ENCODE measurements around the gene MROH7. TPM values are rescaled to one million over a fixed set of nuclear protein-coding genes. Genes with fewer than 3 reads are reported as not detected.

Gene MROH7
- polyA plus RNA-seq, 3 donors, result 1.1 TPM; not detected in 2

- no peak for TF ChIP-seq CTCF (IDR thresholded peaks at IDR 0.05)
- H3K27ac Mint-ChIP-seq, result peak overlapping the region in 4 of 7 donors; percentile 23 to 89 (median 58)
- peak overlapping the region; percentile 1 for H3K9ac ChIP-seq (ENCODE audit: insufficient read depth, low read length, poor library complexity, severe bottlenecking)
- H3K9me3 ChIP-seq (replicated peaks in 1 of 2; ENCODE audit: control insufficient read depth in 1 of 2, insufficient read depth in 1 of 2, low read length in 2 of 2), result no peaks in the 10 kb centered on the region
- H3K4me3 Mint-ChIP-seq, result peak overlapping the region in 1 of 2 donors; percentile 62
- H3K4me1 ChIP-seq (ENCODE audit: control insufficient read depth in 1 of 2, insufficient read depth in 2 of 2, low read length in 2 of 2), result peaks cover 19 to 20% of the 10 kb centered on the region in 2 donors
- DNase-seq, result peak; percentile 17 to 39 (median 24)
- H3K36me3 Mint-ChIP-seq, result no peaks in the 10 kb centered on the region
- H2AFZ ChIP-seq (ENCODE audit: insufficient read depth, low read depth, low read length, poor library complexity, severe bottlenecking), result peak overlapping the region; percentile 56
- H3K4me3 ChIP-seq (replicated peaks in 1 of 3; ENCODE audit: low read depth in 2 of 3, low read length in 3 of 3), result peak overlapping the region in 1 of 3 experiments; percentile 52
- H3K27ac ChIP-seq (ENCODE audit: low read depth in 1 of 2, low read length in 2 of 2), result peak overlapping the region; percentile 1 to 57
- H4K20me1 ChIP-seq (ENCODE audit: insufficient read depth, low read length), result no peaks in the 10 kb centered on the region
- intact Hi-C loops (cut with micrococcal nuclease), result no loop called here
- peak overlapping the region; percentile 45 for H3K4me2 ChIP-seq (replicated peaks; ENCODE audit: extremely low read depth, low read length, poor library complexity, severe bottlenecking)
- peaks cover 25% of the 10 kb centered on the region for H3K4me1 Mint-ChIP-seq
- H3K79me2 ChIP-seq (ENCODE audit: insufficient read depth, low read length), result no peaks in the 10 kb centered on the region
- no peaks in the 10 kb centered on the region for H3K27me3 ChIP-seq (ENCODE audit: control insufficient read depth in 2 of 2, insufficient read depth in 2 of 2, low read length in 2 of 2)
- peaks cover 0 to 2% (median 0%) of the 10 kb centered on the region in 7 donors for H3K9me3 Mint-ChIP-seq
- peaks cover 0 to 2% (median 0%) of the 10 kb centered on the region in 3 donors for H3K27me3 Mint-ChIP-seq (ENCODE audit: low read depth in 3 of 3)
- H3K36me3 ChIP-seq (replicated peaks in 1 of 2; ENCODE audit: control insufficient read depth in 1 of 2, insufficient read depth in 2 of 2, low read length in 2 of 2), result no peaks in the 10 kb centered on the region
Observed at GRCh38 chr1:54652168-54652567, 10.6 kb downstream of the MROH7 start.

GRCh38 chr1:54653036-54653435 lies 11.4 kb downstream of the MROH7 start:
- intact Hi-C loops (cut with micrococcal nuclease), result no loop called here
- no peak overlapping the region for H3K9ac ChIP-seq (ENCODE audit: insufficient read depth, low read length, poor library complexity, severe bottlenecking)

More at GRCh38 chr1:54653036-54653435, 11.4 kb downstream of the MROH7 start:
- H3K27me3 Mint-ChIP-seq (ENCODE audit: low read depth in 3 of 3), result peaks cover 0 to 2% (median 0%) of the 10 kb centered on the region in 3 donors
- H3K9me3 Mint-ChIP-seq, result peaks cover 0 to 5% (median 2%) of the 10 kb centered on the region in 7 donors
- TF ChIP-seq CTCF (IDR thresholded peaks at IDR 0.05), result no peak
- no peak overlapping the region for H3K4me3 Mint-ChIP-seq
- H3K9me3 ChIP-seq (replicated peaks in 1 of 2; ENCODE audit: control insufficient read depth in 1 of 2, insufficient read depth in 1 of 2, low read length in 2 of 2), result peaks cover under 1 to 3% of the 10 kb centered on the region in 2 donors
- H3K4me1 Mint-ChIP-seq, result peaks cover 25% of the 10 kb centered on the region
- H3K36me3 ChIP-seq (replicated peaks in 1 of 2; ENCODE audit: control insufficient read depth in 1 of 2, insufficient read depth in 2 of 2, low read length in 2 of 2), result no peaks in the 10 kb centered on the region
- H3K79me2 ChIP-seq (ENCODE audit: insufficient read depth, low read length), result no peaks in the 10 kb centered on the region
- no peak overlapping the region for H3K4me2 ChIP-seq (replicated peaks; ENCODE audit: extremely low read depth, low read length, poor library complexity, severe bottlenecking)
- no peak overlapping the region for H2AFZ ChIP-seq (ENCODE audit: insufficient read depth, low read depth, low read length, poor library complexity, severe bottlenecking)
- no peak overlapping the region for H3K27ac Mint-ChIP-seq
- peaks cover 19 to 20% of the 10 kb centered on the region in 2 donors for H3K4me1 ChIP-seq (ENCODE audit: control insufficient read depth in 1 of 2, insufficient read depth in 2 of 2, low read length in 2 of 2)
- no peak overlapping the region for H3K4me3 ChIP-seq (replicated peaks in 1 of 3; ENCODE audit: low read depth in 2 of 3, low read length in 3 of 3)
- no peak for DNase-seq
- no peaks in the 10 kb centered on the region for H3K36me3 Mint-ChIP-seq
- no peak overlapping the region for H3K27ac ChIP-seq (ENCODE audit: low read depth in 1 of 2, low read length in 2 of 2)
- no peaks in the 10 kb centered on the region for H3K27me3 ChIP-seq (ENCODE audit: control insufficient read depth in 2 of 2, insufficient read depth in 2 of 2, low read length in 2 of 2)
- 100% methylated on average over 2 of the region's 4 CpGs for WGBS (ENCODE audit: insufficient coverage)
- H4K20me1 ChIP-seq (ENCODE audit: insufficient read depth, low read length), result no peaks in the 10 kb centered on the region
